Gastrocnemius medialis (tissue), 4 donors: ENCODE results near the gene RAB19.

Experiments
- POLR2A ChIP-seq, 2 donors: fragments of 450-650 bp; IDR thresholded peaks; one replicate each; pipeline ENCODE4 v1.6.1; 2017; ENCODE audit warnings: antibody characterized with exemption in 2 of 2, mild to moderate bottlenecking in 2 of 2, moderate library complexity in 2 of 2
- TF ChIP-seq, protein P1 (sequence below), 5 experiments: fragments of 450-650 bp in 3 of 5; fragments of 200-600 bp in 2 of 5; sonication (generic) in 2 of 5; IDR thresholded peaks in 4 of 5; conservative IDR thresholded peaks in 1 of 5; 1 replicate in 4 of 5; 2 replicates in 1 of 5; pipeline ENCODE4 v1.5.1; 2016 to 2019; ENCODE audit warnings: antibody characterized with exemption in 5 of 5, mild to moderate bottlenecking in 3 of 5, moderate library complexity in 3 of 5

DNA sequence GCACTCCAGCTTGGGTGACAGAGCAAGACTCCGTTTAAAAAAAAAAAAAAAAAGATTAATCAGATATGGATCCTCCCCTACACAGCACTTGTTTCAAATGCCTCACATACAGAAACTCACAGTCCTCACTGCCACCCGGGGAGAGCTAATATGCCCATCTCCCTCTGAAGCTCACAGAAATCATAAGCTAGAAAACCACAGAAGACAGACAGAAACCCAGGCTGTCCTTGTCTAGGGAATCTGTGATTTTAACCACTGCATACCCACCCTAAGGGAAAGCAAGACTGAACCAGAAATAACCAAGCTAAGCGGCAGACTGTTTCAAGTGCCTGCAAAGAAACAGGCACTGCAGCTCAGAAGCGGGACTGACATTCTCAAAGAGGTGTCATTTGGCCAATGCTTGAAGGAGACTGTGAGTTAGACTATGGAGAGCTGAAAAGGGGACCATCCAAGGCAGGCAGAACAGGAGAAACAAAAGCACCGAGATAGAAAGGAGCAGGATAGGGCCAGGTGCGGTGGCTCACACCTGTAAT is 43.1 kb upstream of the RAB19 start:
- TF ChIP-seq, protein P1, sequence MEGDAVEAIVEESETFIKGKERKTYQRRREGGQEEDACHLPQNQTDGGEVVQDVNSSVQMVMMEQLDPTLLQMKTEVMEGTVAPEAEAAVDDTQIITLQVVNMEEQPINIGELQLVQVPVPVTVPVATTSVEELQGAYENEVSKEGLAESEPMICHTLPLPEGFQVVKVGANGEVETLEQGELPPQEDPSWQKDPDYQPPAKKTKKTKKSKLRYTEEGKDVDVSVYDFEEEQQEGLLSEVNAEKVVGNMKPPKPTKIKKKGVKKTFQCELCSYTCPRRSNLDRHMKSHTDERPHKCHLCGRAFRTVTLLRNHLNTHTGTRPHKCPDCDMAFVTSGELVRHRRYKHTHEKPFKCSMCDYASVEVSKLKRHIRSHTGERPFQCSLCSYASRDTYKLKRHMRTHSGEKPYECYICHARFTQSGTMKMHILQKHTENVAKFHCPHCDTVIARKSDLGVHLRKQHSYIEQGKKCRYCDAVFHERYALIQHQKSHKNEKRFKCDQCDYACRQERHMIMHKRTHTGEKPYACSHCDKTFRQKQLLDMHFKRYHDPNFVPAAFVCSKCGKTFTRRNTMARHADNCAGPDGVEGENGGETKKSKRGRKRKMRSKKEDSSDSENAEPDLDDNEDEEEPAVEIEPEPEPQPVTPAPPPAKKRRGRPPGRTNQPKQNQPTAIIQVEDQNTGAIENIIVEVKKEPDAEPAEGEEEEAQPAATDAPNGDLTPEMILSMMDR (IDR thresholded peaks at IDR 0.05 in 4 of 5, conservative IDR thresholded peaks at IDR 0.05 in 1 of 5), result no peak
- TF ChIP-seq POLR2A (IDR thresholded peaks at IDR 0.05), result no peak
